ENCODE results near the gene PDE7B. TPM values are rescaled to one million over a fixed set of nuclear protein-coding genes. Genes with fewer than 3 reads are reported as not detected.

PDE7B gene
- total and polyA plus RNA-seq, 2 of the 13 experiments (the other 11 are each of a cell fraction or from before 2014, with no cell fraction given), result not detected

DNA sequence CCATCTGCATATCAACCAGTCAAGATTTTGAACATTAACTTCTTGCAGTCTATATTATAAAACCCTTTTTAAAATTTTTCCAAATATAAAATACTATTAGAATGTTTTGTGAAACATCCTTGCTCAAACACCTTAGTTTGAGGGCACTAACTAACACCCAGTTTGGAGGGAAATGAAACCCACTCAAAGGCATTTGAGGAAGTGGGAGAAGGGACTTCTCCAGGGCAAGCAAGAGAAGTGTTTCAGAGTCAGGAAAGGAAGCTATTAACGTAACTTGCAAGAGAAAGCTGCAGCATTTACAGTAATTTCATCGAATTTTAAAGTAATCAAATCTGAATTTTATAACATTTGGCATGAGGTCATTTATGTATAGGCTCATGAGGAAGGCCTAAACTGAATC, 377.3 kb downstream of the PDE7B start:
- peaks cover 30% of the 10 kb centered on the region for H3K4me1 ChIP-seq (ENCODE audit: insufficient read depth, low read length)
- no peaks in the 10 kb centered on the region for H4K20me1 ChIP-seq (ENCODE audit: insufficient read depth, low read length)
- BruUV-seq (replicated peaks), result no TSS peak
- CTCF ChIA-PET (ENCODE audit: low intra/inter-chr PET ratio, low total read pairs), result no interaction called here
- FAIRE-seq, result no peak
- H3K79me2 ChIP-seq (ENCODE audit: insufficient read depth, low read length), result no peaks in the 10 kb centered on the region
- intact Hi-C loops (cut with micrococcal nuclease; ENCODE audit: unreplicated experiment), result loop anchor here (10.0 kb wide), 1 partner anchor 324 kb away; no protein-coding TSS in a partner anchor
- H3K27ac ChIP-seq (ENCODE audit: extremely low read length, insufficient read depth, low read length), result no peak overlapping the region
- POLR2A ChIA-PET, result interaction anchor here (3.1 kb wide), 1 partner anchor 21 kb away, joined by 22 read pairs; the partner anchor contains the start of gene MTFR2
- H3K27me3 ChIP-seq (ENCODE audit: control insufficient read depth in 1 of 2, insufficient read depth in 2 of 2, low read length in 2 of 2), result no peaks in the 10 kb centered on the region; a peak in 2 of 5 replicates
- 73% methylated on average over 2 of the region's 2 CpGs for WGBS (ENCODE audit: low lambda C conversion rate)
- H3K36me3 ChIP-seq (replicated peaks in 1 of 2; ENCODE audit: control insufficient read depth in 1 of 2, insufficient read depth in 2 of 2, low read length in 2 of 2), result no peaks in the 10 kb centered on the region
- no peak overlapping the region for H3K9ac ChIP-seq (ENCODE audit: insufficient read depth, low read depth, low read length)
- ATAC-seq, result no peak
- H3K4me3 ChIP-seq (replicated peaks in 1 of 3; ENCODE audit: insufficient read depth in 1 of 3, low read depth in 2 of 3, low read length in 3 of 3), result no peak overlapping the region
- no peaks in the 10 kb centered on the region for H3K9me3 ChIP-seq (ENCODE audit: low read length)
- no peak for DNase-seq (ENCODE audit: low spot score)
- in situ Hi-C loops (cut with HindIII; ENCODE audit: extremely low pct_ligation_motif_present, low pct_unique_long_range_greater_than_20kb), result loop anchor here (5.0 kb wide), 2 partner anchors 692 to 777 kb away; no protein-coding TSS in a partner anchor
- no peak overlapping the region for H2AFZ ChIP-seq (ENCODE audit: low read length)
- no peak overlapping the region for H3K4me2 ChIP-seq (ENCODE audit: low read depth, low read length)
- TF ChIP-seq HMG20B (CRISPR knock-in tag; conservative IDR thresholded peaks at IDR 0.05) (no peak), AGO1 (IDR thresholded peaks at IDR 0.05; ENCODE audit: low read depth, low read length, poor library complexity, severe bottlenecking) (no peak), TARDBP (CRISPR knock-in tag; IDR thresholded peaks at IDR 0.05) (no peak), ZNF891 (CRISPR knock-in tag; IDR thresholded peaks at IDR 0.05) (no peak), KLF11 (CRISPR knock-in tag; IDR thresholded peaks at IDR 0.05) (no peak), ZNF780A (CRISPR knock-in tag; IDR thresholded peaks at IDR 0.05) (no peak), U2AF2 (IDR thresholded peaks at IDR 0.05; ENCODE audit: low read depth, low read length) (no peak), MXD4 (CRISPR knock-in tag; IDR thresholded peaks at IDR 0.05) (no peak), CAMTA2 (CRISPR knock-in tag; IDR thresholded peaks at IDR 0.05; ENCODE audit: borderline replicate concordance) (no peak), MLLT10 (CRISPR knock-in tag; IDR thresholded peaks at IDR 0.05) (no peak)
- TF ChIP-seq, protein P1, sequence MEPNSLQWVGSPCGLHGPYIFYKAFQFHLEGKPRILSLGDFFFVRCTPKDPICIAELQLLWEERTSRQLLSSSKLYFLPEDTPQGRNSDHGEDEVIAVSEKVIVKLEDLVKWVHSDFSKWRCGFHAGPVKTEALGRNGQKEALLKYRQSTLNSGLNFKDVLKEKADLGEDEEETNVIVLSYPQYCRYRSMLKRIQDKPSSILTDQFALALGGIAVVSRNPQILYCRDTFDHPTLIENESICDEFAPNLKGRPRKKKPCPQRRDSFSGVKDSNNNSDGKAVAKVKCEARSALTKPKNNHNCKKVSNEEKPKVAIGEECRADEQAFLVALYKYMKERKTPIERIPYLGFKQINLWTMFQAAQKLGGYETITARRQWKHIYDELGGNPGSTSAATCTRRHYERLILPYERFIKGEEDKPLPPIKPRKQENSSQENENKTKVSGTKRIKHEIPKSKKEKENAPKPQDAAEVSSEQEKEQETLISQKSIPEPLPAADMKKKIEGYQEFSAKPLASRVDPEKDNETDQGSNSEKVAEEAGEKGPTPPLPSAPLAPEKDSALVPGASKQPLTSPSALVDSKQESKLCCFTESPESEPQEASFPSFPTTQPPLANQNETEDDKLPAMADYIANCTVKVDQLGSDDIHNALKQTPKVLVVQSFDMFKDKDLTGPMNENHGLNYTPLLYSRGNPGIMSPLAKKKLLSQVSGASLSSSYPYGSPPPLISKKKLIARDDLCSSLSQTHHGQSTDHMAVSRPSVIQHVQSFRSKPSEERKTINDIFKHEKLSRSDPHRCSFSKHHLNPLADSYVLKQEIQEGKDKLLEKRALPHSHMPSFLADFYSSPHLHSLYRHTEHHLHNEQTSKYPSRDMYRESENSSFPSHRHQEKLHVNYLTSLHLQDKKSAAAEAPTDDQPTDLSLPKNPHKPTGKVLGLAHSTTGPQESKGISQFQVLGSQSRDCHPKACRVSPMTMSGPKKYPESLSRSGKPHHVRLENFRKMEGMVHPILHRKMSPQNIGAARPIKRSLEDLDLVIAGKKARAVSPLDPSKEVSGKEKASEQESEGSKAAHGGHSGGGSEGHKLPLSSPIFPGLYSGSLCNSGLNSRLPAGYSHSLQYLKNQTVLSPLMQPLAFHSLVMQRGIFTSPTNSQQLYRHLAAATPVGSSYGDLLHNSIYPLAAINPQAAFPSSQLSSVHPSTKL (CRISPR knock-in tag; IDR thresholded peaks at IDR 0.05), result no peak
- TF ChIP-seq, protein P2, sequence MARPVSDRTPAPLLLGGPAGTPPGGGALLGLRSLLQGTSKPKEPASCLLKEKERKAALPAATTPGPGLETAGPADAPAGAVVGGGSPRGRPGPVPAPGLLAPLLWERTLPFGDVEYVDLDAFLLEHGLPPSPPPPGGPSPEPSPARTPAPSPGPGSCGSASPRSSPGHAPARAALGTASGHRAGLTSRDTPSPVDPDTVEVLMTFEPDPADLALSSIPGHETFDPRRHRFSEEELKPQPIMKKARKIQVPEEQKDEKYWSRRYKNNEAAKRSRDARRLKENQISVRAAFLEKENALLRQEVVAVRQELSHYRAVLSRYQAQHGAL (CRISPR knock-in tag; IDR thresholded peaks at IDR 0.05; ENCODE audit: not compliant biosample characterization), result no peak
- TF ChIP-seq, protein P3, sequence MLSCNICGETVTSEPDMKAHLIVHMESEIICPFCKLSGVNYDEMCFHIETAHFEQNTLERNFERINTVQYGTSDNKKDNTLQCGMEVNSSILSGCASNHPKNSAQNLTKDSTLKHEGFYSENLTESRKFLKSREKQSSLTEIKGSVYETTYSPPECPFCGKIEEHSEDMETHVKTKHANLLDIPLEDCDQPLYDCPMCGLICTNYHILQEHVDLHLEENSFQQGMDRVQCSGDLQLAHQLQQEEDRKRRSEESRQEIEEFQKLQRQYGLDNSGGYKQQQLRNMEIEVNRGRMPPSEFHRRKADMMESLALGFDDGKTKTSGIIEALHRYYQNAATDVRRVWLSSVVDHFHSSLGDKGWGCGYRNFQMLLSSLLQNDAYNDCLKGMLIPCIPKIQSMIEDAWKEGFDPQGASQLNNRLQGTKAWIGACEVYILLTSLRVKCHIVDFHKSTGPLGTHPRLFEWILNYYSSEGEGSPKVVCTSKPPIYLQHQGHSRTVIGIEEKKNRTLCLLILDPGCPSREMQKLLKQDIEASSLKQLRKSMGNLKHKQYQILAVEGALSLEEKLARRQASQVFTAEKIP (CRISPR knock-in tag; IDR thresholded peaks at IDR 0.05; ENCODE audit: borderline replicate concordance), result no peak
- TF ChIP-seq, protein P4, sequence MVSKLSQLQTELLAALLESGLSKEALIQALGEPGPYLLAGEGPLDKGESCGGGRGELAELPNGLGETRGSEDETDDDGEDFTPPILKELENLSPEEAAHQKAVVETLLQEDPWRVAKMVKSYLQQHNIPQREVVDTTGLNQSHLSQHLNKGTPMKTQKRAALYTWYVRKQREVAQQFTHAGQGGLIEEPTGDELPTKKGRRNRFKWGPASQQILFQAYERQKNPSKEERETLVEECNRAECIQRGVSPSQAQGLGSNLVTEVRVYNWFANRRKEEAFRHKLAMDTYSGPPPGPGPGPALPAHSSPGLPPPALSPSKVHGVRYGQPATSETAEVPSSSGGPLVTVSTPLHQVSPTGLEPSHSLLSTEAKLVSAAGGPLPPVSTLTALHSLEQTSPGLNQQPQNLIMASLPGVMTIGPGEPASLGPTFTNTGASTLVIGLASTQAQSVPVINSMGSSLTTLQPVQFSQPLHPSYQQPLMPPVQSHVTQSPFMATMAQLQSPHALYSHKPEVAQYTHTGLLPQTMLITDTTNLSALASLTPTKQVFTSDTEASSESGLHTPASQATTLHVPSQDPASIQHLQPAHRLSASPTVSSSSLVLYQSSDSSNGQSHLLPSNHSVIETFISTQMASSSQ (IDR thresholded peaks at IDR 0.05; ENCODE audit: low read depth), result no peak
- TF ChIP-seq, protein P4 (CRISPR knock-in tag; IDR thresholded peaks at IDR 0.05; ENCODE audit: borderline replicate concordance), result no peak
